Tibial nerve (tissue), 4 donors: ENCODE measurements around the gene TTC39B.
A peak's percentile ranks its signal among the peaks of the same experiment; 100 is the strongest.

Source experiments
- CTCF ChIP-seq, 5 experiments: fragments of 200-600 bp in 3 of 5; fragments of 450-650 bp in 2 of 5; sonication (generic) in 3 of 5; IDR thresholded peaks; one replicate each; pipeline ENCODE4 v1.5.1; 2016 to 2019; ENCODE audit warnings: antibody characterized with exemption in 5 of 5, mild to moderate bottlenecking in 3 of 5, moderate library complexity in 2 of 5
- EP300 ChIP-seq, 2 donors: sonication (generic); formaldehyde crosslinking; IDR thresholded peaks; one replicate each; pipeline ENCODE4 v1.6.1; 2017; ENCODE audit warnings: antibody characterized with exemption in 2 of 2, mild to moderate bottlenecking in 1 of 2
- POLR2A ChIP-seq, 2 donors: fragments of 450-650 bp; IDR thresholded peaks; one replicate each; pipeline ENCODE4 v1.6.1; 2017; ENCODE audit warnings: antibody characterized with exemption in 2 of 2, mild to moderate bottlenecking in 2 of 2, moderate library complexity in 2 of 2

- TF ChIP-seq CTCF (IDR thresholded peaks at IDR 0.05), result peak in 1 of 5 experiments; percentile 3
- TF ChIP-seq POLR2A (IDR thresholded peaks at IDR 0.05), result no peak
- no peak for TF ChIP-seq EP300 (IDR thresholded peaks at IDR 0.05)
Measured at GRCh38 chr9:15307523-15307841, 466 bp upstream of the TTC39B start.
